H1 (cell line): Measurements from ENCODE around the gene QSOX1. TPM values are rescaled to one million over a fixed set of nuclear protein-coding genes. Genes with fewer than 3 reads are reported as not detected.

Experiments
- JUND ChIP-seq: IDR thresholded peaks from 2 replicates; pipeline ENCODE4 v1.6.1; 2011; ENCODE audit warnings: mild to moderate bottlenecking, improper control_type of control experiment, low read length
- KDM1A ChIP-seq: fragments of 200-600, 300-600 bp; sonication (generic); IDR thresholded peaks from 2 replicates; pipeline ENCODE4 v1.7.1; 2016; ENCODE audit warnings: mild to moderate bottlenecking, low read length, borderline replicate concordance
- SIX5 ChIP-seq: IDR thresholded peaks from 2 replicates; pipeline ENCODE4 v1.6.1; 2011; ENCODE audit warnings: mild to moderate bottlenecking, low read depth, low read length
- SP4 ChIP-seq: IDR thresholded peaks from 2 replicates; pipeline ENCODE4 v1.6.1; 2012; ENCODE audit warnings: low read length, inconsistent platforms
- SUZ12 ChIP-seq: fragments of 200-600 bp; sonication (generic); IDR thresholded peaks from 2 replicates; pipeline ENCODE4 v1.6.1; 2012; ENCODE audit warnings: mild to moderate bottlenecking, inconsistent platforms, low read length, moderate library complexity, mixed read lengths
- polyA plus RNA-seq, 7 experiments: library from polyadenylated mRNA; depleted of rRNA in 3 of 7; stranded (reverse) in 5 of 7; unstranded in 2 of 7; fragments of >200 nt in 5 of 7; fragments of 200-250 nt in 2 of 7; gene quantifications; 1 replicate in 5 of 7; 2 replicates in 1 of 7; 4 replicates in 1 of 7; pipeline versions ENCODE4 v1.2.1 to v1.2.3, GENCODE V29; 2011 to 2013; ENCODE audit warnings: missing spikeins in 2 of 7, mixed read lengths in 2 of 7
- total RNA-seq: library from RNA; stranded (reverse); fragmentation: NEBNext Ultra II Directional; extraction: Animal tissue kit (Norgen Biotek cat#: 25700); gene quantifications from 2 replicates; pipeline ENCODE4 v1.2.1, GENCODE V29; 2021
- TF ChIP-seq, protein P1 (sequence below): IDR thresholded peaks from 2 replicates; pipeline ENCODE4 v1.6.1; 2012; ENCODE audit warnings: low read length, inconsistent platforms

The QSOX1 gene
- total and polyA plus RNA-seq, 2 of the 8 experiments (the other 6 are each of a cell fraction or from before 2014, with no cell fraction given), result 97.7 to 123 TPM

DNA sequence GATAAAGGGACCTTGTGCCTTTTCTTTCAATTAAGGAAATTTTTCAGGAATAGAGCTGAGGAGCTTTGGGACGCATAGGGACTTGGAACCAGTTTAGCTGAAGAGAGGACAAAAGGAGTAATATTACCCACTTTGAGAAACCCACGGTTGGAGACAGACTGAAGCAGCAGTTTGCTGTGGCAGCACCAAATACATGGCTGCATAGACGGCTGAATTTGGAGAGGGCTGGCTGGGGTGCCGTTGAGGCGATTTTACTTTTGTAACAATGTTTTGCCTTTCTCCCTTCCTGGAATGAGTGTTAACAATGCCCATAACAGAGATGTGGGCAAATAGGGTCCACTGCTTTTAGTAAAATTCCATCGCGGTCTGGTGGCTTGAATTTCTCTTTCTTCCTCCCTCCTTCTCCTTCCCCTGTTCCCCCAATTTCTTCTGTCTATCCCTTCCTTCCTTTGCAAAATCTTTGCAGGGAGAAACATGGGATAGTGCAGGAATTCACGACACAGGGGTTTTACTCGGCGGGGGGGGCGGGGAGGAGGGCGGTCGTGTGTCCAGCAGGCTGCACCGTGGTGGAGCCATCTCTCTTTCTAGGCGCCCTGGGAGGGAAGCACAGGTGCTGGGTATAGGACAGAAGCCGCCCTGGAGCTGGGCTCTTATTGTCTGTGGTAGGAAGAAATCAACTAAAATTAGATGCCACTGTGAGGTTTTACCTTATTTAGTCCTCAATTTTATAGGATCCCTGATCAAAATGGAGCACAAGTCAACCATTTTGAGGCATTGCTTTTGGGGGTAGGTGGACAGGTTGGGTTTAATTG is 82.2 kb downstream of the QSOX1 start (continued):
- TF ChIP-seq SIX5 (no peak), SP4 (no peak), JUND (no peak), KDM1A (no peak), SUZ12 (peak; percentile 21; the same call in 1 of the 2 replicates)
- TF ChIP-seq, protein P1, sequence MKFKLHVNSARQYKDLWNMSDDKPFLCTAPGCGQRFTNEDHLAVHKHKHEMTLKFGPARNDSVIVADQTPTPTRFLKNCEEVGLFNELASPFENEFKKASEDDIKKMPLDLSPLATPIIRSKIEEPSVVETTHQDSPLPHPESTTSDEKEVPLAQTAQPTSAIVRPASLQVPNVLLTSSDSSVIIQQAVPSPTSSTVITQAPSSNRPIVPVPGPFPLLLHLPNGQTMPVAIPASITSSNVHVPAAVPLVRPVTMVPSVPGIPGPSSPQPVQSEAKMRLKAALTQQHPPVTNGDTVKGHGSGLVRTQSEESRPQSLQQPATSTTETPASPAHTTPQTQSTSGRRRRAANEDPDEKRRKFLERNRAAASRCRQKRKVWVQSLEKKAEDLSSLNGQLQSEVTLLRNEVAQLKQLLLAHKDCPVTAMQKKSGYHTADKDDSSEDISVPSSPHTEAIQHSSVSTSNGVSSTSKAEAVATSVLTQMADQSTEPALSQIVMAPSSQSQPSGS, result no peak
- TF ChIP-seq, all 59 proteins: peak for 3
